Measurements from ENCODE around the gene NOL4L.
A peak's percentile ranks its signal among the peaks of the same experiment; 100 is the strongest.
"Not testable (repeated sequence)": the region's sequence is repeated elsewhere in the genome, so short reads cannot be mapped to it uniquely, and the experiment has no call there.

NOL4L gene

DNA sequence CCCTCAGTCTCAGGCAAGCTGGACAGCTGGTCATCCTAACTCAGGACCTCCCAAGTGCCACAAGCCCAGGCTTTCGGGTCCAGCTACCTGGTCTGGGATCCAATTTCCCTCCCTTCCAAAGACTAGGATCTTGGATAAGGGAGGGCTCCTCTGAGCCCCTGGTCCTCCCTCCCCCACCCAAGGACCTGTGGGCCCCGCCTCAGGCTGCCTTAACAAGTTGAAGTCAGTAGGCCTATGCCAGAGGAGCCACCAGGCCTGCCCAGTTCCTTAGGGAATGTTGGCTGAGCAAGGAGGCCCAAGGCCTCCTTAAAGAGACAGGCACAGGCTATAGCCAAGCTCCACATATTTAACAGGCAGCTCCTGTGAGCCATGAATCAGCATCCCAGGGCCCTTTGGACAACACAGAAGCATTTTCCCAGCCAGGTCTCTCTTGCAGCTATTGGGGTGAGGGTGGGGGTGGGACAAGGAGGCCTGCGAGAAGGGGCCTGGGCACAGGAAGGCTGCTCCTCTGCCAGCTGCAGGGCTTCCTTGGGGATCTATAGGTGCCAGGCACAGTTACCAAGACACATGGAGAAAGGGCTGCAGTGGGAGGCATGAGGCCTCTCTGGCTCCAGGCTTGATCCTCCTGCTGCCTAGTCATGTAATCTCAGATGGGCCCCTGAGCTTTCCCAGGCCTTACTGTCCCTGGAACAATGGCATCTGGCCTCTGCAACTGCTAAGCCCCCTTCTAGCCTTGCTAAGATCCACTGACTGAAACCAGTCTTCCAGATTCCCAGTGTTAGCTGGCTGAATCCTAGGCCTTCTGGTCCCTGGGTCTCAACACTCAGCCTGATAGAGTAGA is 27.4 kb upstream of the NOL4L start:
- DNase-seq, result no peak

DNA sequence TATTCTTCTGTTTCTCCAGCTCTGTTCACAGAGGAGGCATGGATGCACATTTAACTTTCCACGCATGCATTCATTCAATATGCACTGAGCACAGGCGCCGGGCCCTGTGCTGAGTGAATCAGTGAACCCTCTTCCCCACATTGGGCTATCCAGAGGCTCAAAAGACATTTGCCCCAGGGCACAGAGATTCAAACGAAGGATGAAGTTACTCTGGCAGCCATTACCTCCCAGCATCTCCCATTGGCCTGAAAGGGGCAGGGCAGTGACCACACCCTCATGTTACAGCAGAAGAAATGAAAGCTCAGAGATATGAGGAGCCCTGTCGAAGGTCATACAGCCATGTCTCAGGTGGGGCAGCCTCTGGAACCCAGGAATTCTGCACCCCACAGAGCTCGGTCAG is 26.7 kb upstream of the NOL4L start:
- no peak for DNase-seq

DNA sequence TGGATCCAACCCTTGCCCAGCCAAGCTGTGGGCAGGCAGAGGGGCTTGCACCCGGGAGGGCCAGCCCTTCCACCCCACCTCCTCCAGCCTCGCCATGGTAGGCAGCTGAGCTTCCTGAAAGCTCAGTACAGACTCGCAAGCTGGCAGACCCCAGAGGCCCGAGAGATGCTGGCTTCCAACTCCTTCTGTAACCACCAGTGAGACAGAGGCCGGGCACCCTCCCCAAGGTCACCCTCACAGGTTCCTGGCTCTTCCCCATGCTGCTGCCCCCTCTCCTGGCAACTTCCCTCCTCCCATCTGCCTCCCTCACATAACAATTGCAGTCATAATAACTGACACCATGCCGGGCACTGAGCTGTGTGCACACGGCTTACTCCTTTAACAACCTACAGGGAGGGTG is 26.2 kb upstream of the NOL4L start:
- DNase-seq, result peak; percentile 44 to 59

DNA sequence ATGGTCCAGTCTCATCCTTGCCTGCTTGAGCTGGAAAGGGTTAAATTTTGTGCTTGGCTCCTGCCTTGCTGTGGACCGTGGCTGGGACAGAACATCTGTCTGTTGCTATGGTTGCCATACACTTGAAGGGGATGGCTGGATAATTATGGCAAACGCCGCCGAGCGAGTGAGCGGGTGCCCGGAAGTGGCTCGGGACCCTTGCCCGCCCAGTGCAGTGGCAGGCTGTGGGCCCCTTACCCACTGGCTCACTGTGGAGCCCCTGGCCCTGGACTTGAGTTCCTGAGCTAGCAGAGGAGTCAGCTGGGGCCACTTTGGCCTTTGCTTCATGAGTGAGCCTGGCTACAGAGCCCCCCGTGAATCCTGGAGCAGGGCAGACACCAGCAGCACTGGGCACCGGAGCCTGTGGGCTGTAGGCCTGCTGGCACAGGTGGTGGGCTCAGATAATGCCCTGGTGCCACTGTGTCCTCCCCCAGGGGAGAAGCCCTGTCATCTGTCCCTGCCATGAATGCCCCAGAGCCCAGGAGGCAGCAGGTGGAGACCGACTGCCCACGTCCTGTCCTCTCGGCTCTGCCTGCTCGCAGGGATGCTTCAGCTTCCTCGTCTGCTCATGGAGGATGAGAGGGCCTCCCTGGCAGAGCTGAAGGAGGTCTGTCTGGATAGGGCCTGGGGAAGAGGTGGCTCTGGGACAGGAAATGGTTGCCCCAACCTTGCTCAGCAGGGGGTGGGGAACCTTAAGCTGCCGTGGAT is 25.5 kb upstream of the NOL4L start:
- DNase-seq, result peak; percentile 83 to 85

DNA sequence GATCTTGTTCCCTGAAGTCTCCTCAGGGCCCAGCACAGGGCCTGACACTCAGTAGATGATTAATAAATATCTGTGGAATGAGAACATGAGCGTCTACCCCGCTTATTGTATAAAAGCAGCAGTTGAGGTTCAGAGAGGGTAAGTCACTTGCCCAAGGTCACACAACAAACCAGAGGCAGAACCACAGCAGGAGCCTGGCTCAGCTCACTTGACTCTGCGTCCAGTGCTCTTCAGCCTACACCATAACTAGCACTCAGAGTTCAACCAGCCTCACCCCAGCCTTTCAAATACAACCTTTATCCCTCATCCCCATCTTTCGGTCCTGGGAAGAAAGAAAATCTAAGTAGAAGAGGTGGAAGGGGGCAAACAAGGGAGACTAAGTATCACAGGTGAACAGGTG is 24.9 kb upstream of the NOL4L start:
- no peak for DNase-seq

DNA sequence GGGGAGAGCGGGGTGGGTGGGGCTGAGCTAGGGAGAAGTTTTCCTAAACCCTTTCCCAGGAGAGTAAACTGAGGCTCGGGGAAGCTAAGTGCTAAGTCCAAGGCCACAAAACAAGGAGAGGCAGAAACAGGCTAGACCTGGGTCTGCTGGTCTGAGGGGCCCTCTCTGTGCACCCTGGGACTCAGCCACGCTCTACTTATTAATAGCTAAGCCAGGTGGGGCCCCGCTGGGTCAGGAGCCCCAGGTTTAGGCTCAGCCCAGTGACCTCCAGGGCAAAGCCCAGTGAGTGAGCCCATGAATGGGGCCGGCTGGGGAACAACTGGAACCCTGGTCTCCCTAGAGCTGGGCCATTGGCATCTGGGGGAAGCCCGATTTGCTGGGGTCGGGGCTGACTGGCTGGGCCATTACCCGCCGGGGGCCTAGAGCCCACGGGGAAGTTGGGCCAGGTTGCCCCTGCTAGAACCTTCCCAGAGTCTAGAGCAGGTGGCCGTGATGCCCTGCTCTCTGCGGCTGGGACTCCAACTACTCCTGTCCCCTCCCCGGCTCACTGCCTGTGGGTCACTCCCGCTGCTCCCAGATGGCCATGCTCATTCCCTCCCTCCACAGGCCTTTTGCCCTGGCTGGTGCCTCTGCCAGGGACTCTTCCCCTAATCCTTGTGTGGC is 24.1 kb upstream of the NOL4L start:
- no peak for DNase-seq

DNA sequence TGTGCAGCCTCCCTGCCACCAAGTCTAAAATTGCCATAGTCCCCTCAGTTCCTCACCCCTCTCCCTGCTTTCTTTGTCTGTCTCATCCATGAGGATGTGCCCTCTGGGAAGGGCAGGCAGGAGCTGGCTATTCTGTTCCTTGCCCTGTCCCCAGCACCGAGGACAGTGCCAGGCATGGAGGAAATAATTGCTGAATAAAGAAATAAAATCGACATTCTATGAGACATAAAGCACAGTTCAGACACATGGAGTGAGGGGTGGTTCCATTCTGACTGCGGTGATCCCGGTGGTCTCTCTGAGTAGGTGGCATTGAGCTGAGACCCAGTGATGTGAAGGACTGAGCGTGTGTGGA is 23.5 kb upstream of the NOL4L start:
- DNase-seq, result no peak

DNA sequence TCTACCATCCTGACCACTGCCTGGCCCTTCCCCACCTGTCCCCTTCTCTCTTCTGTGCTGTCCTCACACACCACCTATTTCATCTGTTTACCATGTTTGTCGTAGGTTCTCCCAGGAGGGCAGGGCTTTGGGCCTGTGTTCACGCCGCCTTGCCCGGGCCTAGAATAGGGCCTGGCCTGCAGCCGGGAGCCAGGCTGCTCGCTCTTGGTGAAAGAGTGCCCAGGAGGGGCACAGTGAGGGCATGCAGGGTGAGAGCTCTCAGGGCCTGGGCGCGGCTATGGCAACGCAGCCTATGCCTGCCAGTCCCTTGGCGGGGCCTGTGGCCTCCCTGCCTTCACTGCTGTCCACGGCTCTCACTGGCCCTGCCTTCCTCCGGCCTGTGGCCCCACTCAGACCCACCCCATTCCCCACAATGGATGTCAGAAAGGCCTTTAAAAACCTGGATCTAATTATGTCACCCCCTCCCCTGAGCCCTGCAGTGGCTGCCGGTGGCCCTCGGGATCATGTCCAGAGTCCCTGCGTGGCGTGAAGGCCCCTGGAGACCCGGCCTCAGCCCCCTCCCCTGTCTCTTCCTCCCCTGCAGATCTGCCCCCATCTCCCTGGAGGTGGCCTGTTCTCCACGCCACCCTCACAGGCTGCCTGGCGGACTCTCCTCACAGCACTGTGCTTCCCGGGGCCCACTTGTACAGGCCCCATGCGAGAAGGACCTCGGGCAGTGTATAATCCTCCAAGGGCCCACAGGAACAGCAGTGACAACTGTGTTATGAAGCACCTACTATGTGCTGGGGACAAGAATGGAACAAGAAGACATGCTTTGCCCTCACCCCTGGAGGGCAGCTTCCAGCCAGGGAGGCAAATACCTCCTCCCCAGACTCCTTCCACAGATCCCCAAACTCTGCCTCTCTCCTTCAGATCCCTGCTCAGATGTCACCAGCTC is 22.9 kb upstream of the NOL4L start:
- no peak for DNase-seq

DNA sequence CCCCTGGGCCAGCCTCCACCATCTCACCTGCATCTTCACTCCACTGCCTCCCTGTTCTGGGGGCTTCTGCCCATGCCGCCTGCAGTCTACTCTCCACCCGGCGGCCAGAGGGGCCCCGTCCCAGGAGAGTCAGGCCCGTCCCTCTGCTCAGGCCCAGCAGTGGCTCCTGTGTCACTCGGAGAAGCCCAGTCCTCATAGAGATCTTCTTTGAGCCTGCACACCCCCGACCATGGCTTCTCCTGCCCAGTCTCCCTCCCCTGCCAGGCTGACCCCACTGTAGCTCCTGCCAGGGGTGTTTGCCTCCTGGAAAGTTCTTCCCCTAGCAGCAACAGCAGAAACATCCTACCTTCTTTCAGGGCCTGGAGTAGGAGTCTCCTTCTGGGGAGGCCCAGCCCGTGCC is 22.2 kb upstream of the NOL4L start:
- no peak for DNase-seq

DNA sequence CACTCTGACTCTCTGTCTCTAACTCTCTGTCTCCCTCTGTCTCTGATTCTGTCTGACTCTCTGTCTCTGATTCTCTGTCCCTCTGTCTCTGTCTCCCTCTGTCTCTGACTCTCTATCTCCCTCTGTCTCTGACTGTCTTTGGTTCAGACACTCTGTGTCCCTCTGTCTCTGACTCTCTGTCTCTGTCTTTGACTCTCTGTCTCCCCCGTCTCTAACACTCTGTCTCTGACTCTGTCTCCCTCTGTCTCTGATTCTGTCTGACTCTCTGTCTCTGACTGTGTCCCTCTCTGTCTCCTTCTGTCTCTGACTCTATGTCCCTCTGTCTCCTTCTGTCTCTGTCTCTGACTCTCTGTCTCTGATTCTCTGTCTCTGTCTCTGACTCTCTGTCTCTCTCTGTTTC is 21.7 kb upstream of the NOL4L start:
- DNase-seq, result no peak

DNA sequence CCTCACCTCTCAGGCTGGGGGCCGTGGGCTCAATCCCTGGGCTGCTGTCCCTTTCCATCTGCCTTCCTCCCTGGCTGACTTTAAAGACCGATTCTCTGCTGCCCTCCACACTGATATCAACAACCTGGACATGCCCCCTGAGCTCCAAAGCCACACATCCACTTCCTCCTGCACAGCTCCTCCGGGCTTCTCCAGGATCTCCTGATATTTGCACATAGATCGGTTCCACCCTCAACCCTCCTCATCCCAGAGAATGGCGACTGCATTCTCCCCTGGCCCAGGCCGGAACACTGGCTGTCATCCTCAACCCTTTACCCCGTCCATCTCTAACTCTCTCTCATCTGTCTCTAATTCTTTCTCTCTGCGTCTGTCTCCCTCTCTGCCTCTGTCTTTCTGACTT is 21.0 kb upstream of the NOL4L start:
- no peak for DNase-seq

DNA sequence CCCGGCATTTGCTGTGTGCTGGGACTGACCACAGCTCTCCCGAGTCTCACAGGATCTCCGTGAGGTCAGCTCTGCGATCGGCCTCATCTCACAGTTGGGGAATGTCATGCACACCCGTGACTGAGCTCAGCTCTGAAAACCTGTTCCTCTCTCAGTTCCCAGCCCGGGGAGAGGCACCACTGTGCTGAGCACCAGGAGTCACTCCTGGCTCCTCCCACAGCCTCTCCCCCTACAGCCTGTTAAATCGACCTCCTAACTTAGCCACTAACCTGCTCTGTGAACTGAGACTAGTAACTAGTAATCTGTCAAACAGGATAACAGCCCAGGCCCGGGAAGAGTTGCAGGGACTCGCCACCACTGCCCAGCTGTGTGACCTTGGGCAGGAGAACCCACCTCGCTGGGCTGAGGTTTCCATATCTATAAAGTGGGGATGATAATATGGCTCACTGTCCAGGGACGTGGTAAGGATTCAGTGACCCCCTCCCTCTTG is 20.1 kb upstream of the NOL4L start:
- DNase-seq, result no peak

DNA sequence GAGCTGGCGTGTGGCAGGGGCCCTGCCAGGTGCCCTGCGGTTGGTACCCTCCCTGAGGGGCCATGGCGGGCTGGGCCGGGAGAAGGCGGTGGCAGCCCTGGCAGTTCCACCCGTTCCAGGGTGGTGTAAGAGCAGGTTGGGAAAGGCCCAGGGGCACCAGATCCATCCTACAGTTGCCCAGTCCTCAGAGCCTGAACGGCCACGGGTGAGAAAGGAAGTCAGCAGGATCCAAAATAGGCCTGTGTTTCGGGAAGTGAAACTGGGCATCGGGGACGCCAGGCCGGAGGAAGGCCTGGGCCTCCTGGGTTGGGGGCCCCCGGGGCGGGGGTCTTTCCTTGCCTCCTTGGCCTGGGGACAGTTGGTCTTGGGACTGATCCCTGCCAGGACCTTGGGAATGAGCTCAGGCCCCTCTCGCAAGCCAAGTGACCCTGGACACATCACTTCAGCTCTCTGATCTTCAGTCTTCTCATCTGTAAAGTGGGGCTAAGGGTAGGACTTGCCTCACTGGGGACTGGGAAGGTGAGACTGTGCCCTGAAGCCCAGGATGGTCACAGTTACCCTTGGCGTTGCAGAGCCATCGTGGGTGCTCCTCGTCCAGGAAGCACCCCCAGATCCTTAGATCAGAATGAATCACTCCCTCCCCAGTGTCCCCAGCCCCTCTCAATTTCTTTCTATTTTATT is 18.1 kb upstream of the NOL4L start:
- no peak for DNase-seq

DNA sequence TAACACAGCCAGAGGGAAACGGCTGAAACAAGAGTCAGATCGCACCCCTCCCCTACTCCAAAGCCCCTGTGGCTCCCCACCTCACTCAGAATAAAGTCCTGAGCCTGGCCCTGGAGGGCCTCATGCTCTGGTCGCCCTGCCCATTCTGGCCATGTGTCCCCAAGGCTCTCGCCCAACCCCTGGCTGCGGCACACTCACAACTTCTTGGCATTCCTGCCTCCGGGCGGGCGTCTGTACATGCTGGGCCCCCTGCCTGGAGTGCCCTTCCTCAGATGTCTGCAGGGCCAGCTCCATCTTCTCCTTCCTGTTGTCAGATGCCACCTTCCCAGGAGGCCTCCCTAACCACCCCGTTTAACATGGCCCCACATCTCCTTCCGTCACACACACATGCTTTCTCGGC is 17.1 kb upstream of the NOL4L start:
- no peak for DNase-seq

DNA sequence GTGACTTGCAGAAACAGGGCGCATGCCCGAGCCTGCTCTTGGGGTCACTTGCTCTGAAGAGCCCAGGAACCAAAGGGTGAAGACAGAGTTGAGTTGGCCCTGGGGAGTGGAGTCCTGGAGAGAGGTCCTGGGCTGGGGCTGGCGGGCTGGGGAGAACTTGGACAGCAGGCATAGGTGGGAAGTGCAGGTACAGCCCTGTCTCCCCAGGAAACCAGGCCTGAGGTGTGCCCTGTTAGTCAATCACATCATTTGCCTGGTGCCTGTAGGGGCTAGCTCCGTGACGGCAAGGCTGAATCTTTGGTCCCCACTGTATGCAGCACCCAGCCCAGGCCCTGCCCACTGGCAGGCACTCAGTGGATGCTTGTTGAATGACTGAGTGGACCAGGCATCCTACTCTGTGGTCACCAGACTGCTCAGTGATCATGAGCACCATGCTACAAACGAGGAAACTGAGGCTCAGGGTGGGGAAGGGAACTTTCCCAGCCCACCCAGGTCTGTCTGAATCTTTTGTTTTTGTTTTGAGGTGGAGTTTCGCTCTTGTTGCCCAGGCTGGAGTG is 15.6 kb upstream of the NOL4L start:
- DNase-seq, result no peak

DNA sequence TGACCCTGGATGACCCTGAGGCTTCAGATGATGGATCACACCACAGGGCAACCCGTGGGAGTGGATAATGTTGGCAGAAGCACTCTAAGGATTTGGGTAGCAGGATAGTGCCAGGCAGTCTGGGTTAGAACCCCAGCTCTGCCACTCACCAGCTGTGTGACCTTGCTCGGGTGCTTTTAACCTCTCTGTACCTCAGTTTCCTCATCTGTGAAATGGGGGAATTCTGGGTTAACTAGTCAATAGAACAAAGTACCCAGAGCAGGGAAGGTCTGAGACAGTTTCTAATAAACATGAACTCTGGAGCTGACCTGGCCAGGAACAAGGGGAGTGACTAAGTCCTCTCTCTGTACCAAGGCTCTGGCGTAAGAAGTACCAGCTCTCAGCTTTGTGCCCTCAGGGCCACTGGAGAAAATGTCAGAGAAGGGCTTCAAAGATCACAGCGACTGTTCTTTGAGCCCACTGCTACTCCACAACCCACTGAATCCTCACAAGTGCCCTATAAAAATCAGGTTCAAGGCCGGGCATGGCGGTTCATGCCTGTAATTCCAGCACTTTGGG is 14.7 kb upstream of the NOL4L start:
- no peak for DNase-seq

DNA sequence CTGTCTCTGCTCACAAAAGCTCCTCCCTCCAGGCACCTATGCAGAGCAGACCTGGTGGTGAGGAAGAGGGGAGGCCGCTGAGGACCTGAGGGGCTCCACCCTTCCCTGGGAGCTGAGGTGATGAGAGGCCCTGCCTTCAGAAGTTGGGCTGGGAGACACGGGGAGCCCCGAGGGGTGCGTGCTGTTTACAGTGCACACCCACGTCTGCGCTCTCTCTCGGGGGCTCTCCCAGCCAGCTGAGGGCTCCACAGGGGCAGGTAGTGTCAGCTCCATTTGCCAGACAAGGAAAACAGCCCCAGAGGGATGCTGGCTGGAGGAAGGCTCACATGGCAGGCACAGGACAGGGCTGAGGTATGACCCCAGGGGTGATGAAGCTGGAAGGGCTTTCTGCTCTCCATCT is 13.5 kb upstream of the NOL4L start:
- DNase-seq, result no peak

DNA sequence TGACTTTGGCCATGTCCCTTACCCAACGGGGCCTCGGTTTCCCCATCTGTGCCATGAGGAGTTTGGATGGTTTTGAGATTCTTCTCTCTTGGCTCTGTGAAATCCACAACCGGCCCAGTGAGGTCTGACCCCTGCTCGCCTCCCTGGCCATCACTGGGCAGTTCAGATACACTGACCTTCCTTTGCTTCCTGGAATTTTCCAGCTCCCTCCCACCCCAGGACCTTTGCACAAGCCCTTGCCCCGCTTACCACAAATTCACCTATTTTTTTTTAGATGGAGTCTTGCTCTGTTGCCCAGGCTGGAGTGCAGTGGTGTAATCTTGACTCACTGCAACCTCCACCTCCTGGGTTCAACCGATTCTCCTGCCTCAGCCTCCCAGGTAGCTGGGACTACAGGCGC is 12.6 kb upstream of the NOL4L start:
- no peak for DNase-seq

DNA sequence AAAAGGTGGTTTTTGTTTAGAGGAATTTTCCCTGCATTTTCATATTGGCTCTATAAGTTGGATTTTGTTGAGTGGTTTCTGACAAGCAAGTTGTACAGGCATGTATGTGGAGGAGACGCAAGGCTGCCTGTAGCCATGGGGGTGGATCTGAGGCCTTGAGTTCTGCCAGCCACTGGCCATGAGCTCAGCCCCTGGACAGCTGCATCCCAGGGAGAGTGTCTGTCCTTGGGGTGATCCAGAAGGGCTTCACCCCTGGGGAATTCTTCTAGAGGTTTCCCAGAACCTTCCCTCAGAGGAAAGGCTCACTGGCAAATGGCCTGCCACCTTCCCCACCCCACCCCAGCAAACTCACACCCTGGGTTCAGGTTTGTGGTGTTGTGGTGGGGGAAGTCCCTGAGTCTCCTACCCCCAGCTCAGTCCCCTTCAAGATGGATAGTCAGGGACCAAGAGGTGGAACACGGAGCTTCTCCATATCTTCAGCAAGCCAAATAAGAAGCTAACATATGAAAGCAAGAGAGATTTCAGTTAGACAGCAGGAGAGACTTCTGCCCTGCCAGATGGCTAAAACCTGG is 11.6 kb upstream of the NOL4L start:
- no peak for DNase-seq

DNA sequence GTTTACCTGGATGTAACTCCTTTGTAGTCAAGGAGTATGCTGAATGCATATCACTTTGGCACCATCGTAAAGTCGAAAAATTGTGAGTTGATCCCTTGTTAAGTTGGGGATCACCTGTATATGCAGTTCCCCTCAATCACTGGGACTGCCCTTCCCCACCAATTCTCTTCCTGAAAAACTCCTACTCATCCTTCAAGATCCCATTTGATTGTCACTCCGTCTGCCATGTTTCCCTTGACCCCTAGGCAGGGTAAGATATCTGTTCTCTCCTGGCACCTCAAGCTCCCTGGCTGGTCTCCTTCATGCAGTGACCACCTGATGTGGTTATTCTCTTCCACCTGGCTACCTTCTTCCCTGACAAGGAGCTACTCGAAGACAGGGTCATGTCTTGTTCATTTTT is 10.0 kb upstream of the NOL4L start:
- DNase-seq, result no peak

DNA sequence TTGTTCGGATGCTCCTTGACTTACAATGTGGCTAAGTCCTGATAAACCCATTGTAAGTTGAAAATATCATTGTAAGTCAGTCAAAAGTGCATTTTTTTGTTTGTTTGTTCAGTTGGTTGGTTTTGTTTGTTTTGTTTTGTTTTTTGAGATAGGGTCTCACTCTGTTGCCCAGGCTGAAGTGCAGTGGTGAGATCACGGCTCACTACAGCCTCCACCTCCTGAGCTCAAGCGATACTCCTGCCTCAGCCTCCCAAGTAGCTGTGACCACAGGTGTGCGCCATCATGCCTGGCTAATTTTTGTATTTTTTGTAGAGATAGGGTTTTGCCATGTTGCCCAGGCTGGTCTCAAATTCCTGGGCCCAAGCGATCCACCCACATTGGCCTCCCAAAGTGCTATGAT is 9.5 kb upstream of the NOL4L start:
- not testable (repeated sequence) for DNase-seq
